Duodenal mucosa (tissue), 2 donors: ENCODE results near the gene MTR.
"Not testable (repeated sequence)": the region's sequence is repeated elsewhere in the genome, so short reads cannot be mapped to it uniquely, and the experiment has no call there.

Experiments
- H3K27ac ChIP-seq: one replicate; pipeline ENCODE4 v1.7.0; 2013; ENCODE audit warnings: low read depth, low read length
- H3K27me3 ChIP-seq, 2 donors: one replicate each; pipeline ENCODE4 v1.7.0; 2013; ENCODE audit warnings: low read length in 2 of 2, control low read depth in 1 of 2; ENCODE audit not compliant: insufficient read depth in 2 of 2, control insufficient read depth in 1 of 2
- H3K36me3 ChIP-seq, 2 donors: one replicate each; pipeline ENCODE4 v1.7.0; 2013; ENCODE audit warnings: low read length in 2 of 2, control low read depth in 1 of 2; ENCODE audit not compliant: insufficient read depth in 2 of 2, control insufficient read depth in 1 of 2
- H3K4me1 ChIP-seq, 2 donors: one replicate each; pipeline ENCODE4 v1.7.0; 2013; ENCODE audit warnings: low read length in 2 of 2, control low read depth in 1 of 2; ENCODE audit not compliant: insufficient read depth in 2 of 2, control insufficient read depth in 1 of 2
- H3K4me3 ChIP-seq, 2 donors: one replicate each; pipeline ENCODE4 v1.7.0; 2013; ENCODE audit warnings: low read length in 2 of 2, low read depth in 1 of 2
- H3K9ac ChIP-seq, 2 donors: one replicate each; pipeline ENCODE4 v1.7.0; 2013; ENCODE audit warnings: low read length in 2 of 2, low read depth in 1 of 2
- H3K9me3 ChIP-seq, 2 donors: one replicate each; pipeline ENCODE4 v1.7.0; 2013; ENCODE audit warnings: low read length in 2 of 2, control low read depth in 1 of 2; ENCODE audit not compliant: control insufficient read depth in 1 of 2

Gene MTR

GRCh38 chr1:236844499-236845271 lies 49.6 kb downstream of the MTR start:
- Histone ChIP-seq H3K9ac (no peak overlapping the region), H3K4me3 (no peak overlapping the region), H3K27me3 (no peaks in the 10 kb centered on the region), H3K36me3 (peaks cover 9 to 37% of the 10 kb centered on the region in 2 donors), H3K27ac (no peak overlapping the region), H3K9me3 (no peaks in the 10 kb centered on the region), H3K4me1 (no peaks in the 10 kb centered on the region)

DNA sequence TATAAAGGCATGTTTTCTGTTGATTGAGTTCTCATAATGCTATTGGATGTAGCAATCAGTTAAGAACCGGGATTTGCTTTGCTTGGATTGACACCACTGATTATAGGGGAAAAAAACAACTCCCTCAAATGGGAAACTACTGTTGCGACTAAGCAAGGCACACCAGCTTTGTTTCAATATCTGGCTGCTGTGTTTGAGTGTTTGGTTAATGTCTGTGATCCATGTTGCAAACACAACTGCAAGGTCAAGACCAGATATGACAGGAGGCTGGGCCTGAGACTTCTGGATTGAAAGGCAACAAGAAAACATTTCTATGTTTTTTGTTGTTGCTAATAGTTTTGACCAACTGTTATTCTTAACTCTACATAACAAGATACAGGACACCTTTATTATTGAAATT lies 50.7 kb downstream of the MTR start:
- Histone ChIP-seq H3K27me3 (no peaks in the 10 kb centered on the region), H3K9me3 (no peaks in the 10 kb centered on the region), H3K4me3 (no peak overlapping the region), H3K27ac (no peak overlapping the region), H3K36me3 (peaks cover 11 to 30% of the 10 kb centered on the region in 2 donors), H3K9ac (no peak overlapping the region), H3K4me1 (no peaks in the 10 kb centered on the region)

DNA sequence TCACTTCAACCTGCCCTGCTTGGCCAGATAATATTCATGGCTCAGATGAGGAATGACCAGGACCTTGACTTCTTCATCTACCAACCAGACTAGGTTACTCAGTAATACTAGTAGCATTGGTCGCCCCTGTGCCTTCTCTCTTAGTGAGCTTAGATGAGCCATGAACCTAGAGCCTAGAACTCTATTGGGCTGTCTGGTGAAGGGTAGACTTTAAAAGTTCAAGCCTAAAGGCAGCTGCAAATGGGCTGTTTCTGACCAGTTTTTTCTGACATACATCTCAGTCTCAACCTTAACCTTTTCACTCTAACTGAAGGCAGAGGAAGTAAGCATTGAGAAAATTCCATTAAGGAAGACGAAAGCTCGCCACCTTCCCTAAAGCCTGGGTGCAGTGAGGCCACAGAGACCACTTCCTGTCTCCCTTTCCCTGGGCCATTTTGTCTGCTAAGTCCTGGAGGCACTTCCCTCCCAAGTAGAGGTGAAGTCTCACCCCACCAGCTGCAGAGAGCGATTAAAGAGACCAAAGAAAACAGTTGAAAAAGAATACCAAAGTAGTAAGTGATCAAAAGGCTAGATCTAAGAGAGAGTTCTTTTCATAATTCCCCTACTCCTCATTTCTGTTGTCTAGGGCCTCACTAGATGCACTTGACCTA lies 53.3 kb downstream of the MTR start:
- Histone ChIP-seq H3K27me3 (no peaks in the 10 kb centered on the region), H3K9ac (no peak overlapping the region), H3K4me1 (no peaks in the 10 kb centered on the region), H3K9me3 (no peaks in the 10 kb centered on the region), H3K4me3 (no peak overlapping the region), H3K36me3 (peaks cover 22 to 37% of the 10 kb centered on the region in 2 donors), H3K27ac (no peak overlapping the region)

DNA sequence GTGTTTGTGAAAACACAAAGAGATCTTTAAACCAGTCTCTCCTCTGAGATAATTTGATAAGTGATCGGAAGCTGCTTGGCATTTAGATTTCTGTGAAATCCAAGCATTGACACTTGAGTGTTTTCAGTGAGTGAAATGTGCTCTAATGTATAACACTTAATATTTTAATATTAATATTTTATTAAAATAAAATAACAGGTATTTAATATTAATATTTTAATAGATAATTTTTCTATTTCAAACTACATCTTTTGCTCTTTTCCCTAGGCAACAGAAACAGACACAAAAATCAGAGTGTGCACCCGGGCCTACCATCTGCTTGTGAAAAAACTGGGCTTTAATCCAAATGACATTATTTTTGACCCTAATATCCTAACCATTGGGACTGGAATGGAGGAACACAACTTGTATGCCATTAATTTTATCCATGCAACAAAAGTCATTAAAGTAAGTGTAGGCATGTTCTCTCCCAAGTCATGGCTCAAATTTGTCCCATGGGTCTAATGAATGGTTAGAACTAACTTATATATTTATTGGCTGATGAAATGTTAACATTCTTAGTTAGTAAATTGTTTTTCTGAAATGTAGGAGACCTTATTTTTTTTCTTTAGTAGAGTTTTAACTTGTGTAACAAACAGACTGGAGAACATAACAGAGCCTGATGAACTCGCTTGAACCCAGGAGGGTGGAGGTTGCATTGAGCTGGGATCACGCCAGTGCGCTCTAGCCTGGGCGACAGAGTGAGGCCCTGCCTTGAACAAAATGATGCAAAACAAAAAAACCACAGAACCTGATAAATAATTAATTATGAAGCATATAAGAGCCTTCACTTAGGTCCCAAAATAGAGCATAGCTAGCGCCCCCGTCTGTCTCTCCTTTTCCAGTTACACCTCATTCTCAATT lies 55.2 kb downstream of the MTR start:
- Histone ChIP-seq H3K27me3 (no peaks in the 10 kb centered on the region), H3K27ac (no peak overlapping the region), H3K36me3 (peaks cover 22 to 53% of the 10 kb centered on the region in 2 donors), H3K4me3 (no peak overlapping the region), H3K9ac (no peak overlapping the region), H3K9me3 (no peaks in the 10 kb centered on the region), H3K4me1 (no peaks in the 10 kb centered on the region)

GRCh38 chr1:236851871-236852270 lies 56.8 kb downstream of the MTR start:
- Histone ChIP-seq H3K36me3 (peaks cover 26 to 60% of the 10 kb centered on the region in 2 donors), H3K27me3 (no peaks in the 10 kb centered on the region), H3K4me1 (no peaks in the 10 kb centered on the region), H3K27ac (no peak overlapping the region), H3K4me3 (no peak overlapping the region), H3K9me3 (no peaks in the 10 kb centered on the region), H3K9ac (no peak overlapping the region)

- peaks cover 30 to 69% of the 10 kb centered on the region in 2 donors for H3K36me3 ChIP-seq
- no peak overlapping the region for H3K4me3 ChIP-seq
- no peaks in the 10 kb centered on the region for H3K4me1 ChIP-seq
- H3K9ac ChIP-seq = no peak overlapping the region
- H3K27me3 ChIP-seq = no peaks in the 10 kb centered on the region
- H3K27ac ChIP-seq = no peak overlapping the region
- no peaks in the 10 kb centered on the region for H3K9me3 ChIP-seq
These were observed 59.0 kb downstream of the MTR start for GRCh38 chr1:236853921-236854604.

DNA sequence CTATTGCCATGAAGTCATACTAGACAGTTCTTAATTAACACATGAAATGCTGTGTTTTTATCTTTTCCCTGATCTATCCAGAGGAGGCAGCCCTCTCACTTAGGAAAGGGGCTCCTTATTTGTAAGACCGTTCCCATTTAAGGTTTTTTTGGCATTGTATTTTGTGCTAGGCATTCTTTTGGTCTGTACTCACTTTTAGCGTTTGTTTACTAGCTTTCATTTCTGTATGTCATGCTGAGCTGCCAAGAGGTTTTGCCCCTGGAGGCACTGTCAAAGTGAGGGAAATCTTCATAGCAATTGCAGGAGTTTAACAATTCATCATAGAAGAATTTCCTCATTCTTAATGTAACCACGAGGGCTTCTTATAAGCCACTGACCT lies 59.5 kb downstream of the MTR start:
- Histone ChIP-seq H3K9me3 (no peaks in the 10 kb centered on the region), H3K9ac (no peak overlapping the region), H3K27ac (no peak overlapping the region), H3K4me1 (no peaks in the 10 kb centered on the region), H3K36me3 (peaks cover 30 to 70% of the 10 kb centered on the region in 2 donors), H3K4me3 (no peak overlapping the region), H3K27me3 (no peaks in the 10 kb centered on the region)

GRCh38 chr1:236856649-236857048 lies 61.6 kb downstream of the MTR start:
- not testable (repeated sequence) for H3K4me3 ChIP-seq, H3K27me3 ChIP-seq, H3K27ac ChIP-seq, H3K9ac ChIP-seq, H3K9me3 ChIP-seq, H3K4me1 ChIP-seq
- H3K36me3 ChIP-seq = peaks cover 18 to 71% of the 10 kb centered on the region in 2 donors

- Histone ChIP-seq H3K27me3 (no peaks in the 10 kb centered on the region), H3K4me3 (no peak overlapping the region), H3K27ac (no peak overlapping the region), H3K9ac (no peak overlapping the region), H3K4me1 (no peaks in the 10 kb centered on the region), H3K36me3 (peaks cover 21 to 78% of the 10 kb centered on the region in 2 donors), H3K9me3 (no peaks in the 10 kb centered on the region)
These were observed 63.1 kb downstream of the MTR start for GRCh38 chr1:236858165-236858564.
